SW 1271 (cell line): ENCODE data around the gene ZNF253.
"Not testable (repeated sequence)": the region's sequence is repeated elsewhere in the genome, so short reads cannot be mapped to it uniquely, and the experiment has no call there.

Experiments used
- DNase-seq, 2 experiments: peaks; one replicate each; lab custom pipeline; 2025; lab: John Stamatoyannopoulos, UW

ZNF253 gene

GRCh38 chr19:19900139-19900728, 34.6 kb downstream of the ZNF253 start:
- DNase-seq = no peak

- no peak for DNase-seq
These were observed 35.2 kb downstream of the ZNF253 start, which contains the start of gene ZNF93 for GRCh38 chr19:19900729-19901444. ZNF93 (plus strand) TSS chr19:19900946; CDS start chr19:19901089, 143 bp downstream.

DNA sequence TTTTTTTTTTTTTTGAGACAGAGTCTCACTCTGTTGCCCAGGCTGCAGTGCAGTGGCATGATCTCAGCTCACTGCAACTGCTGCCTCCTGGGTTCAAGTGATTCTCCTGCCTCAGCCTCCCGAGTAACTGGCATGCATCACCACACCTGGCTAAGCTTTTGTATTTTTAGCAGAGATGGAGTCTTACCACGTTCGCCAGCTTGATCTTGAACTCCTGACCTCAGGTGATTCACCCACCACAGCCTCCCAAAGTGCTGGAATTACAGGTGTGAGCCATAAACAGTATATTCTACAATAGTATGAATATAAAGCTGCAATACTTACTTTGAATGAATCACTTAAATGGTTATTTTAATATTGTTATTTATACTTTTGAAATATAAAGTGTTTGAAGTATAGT, 41.9 kb downstream of the ZNF253 start:
- DNase-seq = not testable (repeated sequence)

DNA sequence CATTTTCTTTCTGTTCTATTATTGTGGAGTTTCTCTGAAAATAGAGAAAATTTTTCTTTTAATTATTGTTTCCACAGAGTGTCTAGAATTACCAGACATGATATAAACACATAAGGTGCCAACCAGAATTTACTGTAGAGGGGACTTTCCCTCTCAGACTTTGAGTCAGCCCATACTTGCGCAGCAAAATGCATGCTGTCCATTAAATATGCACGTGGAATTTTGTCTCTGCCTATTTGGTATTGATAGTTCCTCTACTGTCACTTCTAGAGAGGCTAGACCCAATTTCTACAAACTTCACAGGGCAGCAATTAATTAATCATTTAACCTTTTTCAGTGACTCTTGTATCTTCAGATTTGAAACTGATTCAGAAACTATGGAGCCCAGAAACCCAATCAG, 44.0 kb downstream of the ZNF253 start:
- DNase-seq = no peak

- DNase-seq = no peak
These were observed 45.5 kb downstream of the ZNF253 start for GRCh38 chr19:19911150-19911549.

DNA sequence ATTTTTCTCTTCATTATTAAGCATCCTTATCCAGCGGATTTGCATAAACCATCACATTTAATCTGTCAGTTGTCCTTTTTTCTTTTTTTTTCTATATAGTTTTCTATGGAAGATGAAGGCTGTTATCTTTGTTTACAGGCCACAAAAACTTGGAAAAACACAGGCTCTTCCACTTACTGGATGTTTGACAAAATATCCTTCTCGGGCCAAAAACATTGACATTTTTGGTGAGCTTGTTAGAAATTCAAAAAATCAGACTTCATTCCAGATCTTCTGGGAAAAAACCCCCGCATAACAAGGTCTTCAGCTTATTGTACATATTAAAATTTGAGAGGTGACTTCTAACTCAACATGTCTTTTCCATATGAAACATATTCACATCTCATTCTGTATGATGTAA, 48.9 kb downstream of the ZNF253 start:
- DNase-seq = no peak

DNA sequence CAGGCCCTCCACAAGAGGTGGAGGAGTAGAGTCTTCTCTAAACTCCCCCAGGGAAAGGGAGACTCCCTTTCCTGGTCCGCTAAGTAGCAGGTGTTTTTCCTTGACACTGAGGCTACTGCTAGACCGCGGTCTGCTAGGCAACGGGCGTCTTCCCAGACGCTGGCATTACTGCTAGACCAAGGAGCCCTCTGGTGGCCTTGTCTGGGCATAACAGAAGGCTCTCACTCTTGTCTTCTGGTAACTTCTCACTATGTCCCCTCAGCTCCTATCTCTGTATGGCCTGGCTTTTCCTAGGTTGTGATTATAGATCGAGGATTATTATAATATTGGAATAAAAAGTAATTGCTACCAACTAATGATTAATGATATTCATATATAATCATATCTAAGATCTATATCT, 64.7 kb downstream of the ZNF253 start:
- DNase-seq = not testable (repeated sequence)

- not testable (repeated sequence) for DNase-seq
These were observed 68.0 kb downstream of the ZNF253 start for GRCh38 chr19:19933432-19934314.

DNA sequence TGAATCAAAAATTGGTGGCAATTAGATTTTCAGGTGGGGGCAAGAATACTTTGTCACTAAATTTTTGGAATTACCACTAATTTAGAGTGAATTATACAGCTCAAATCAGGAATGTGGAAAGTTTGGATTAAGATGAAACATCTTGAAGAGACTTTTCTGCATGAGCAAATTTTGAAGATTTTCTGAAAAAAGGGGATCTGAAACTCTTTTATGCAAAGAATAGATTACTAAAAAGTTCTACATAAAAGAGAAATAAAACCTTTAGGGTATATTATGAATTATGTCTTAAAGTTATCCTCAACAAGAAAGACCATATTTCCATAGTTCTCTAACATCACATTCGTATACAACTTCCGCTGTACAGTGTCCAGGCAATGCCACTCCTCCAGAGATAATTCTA, 71.7 kb downstream of the ZNF253 start:
- DNase-seq = no peak

GRCh38 chr19:19938449-19938848, 72.8 kb downstream of the ZNF253 start:
- DNase-seq = no peak

GRCh38 chr19:19943848-19944582, 78.3 kb downstream of the ZNF253 start:
- no peak for DNase-seq
